Measurements from ENCODE around the gene ARID1A.

The ARID1A gene

GRCh38 chr1:26744075-26744959 lies 48.5 kb downstream of the ARID1A start:
- no peaks in the 10 kb centered on the region for H4K20me1 ChIP-seq (ENCODE audit: insufficient read depth, low read length)
- no peaks in the 10 kb centered on the region for H3K27me3 ChIP-seq (ENCODE audit: insufficient read depth, low read length)
- peak overlapping the region; percentile 33 for H3K4me2 ChIP-seq (ENCODE audit: low read length)
- H3K79me2 ChIP-seq (ENCODE audit: insufficient read depth, low read length) = peaks cover 16% of the 10 kb centered on the region; the same call in 1 of the 2 replicates
- 0 out of 2 replicates have a peak, but pooled peaks cover under 1% of the 10 kb centered on the region for H3F3A ChIP-seq (ENCODE audit: insufficient read depth, low read length)
- H3K9me3 ChIP-seq (ENCODE audit: low read length) = no peaks in the 10 kb centered on the region
- peak overlapping the region; percentile 22 for H3K4me3 ChIP-seq (ENCODE audit: low read depth, low read length, poor library complexity, severe bottlenecking)
- no peak overlapping the region for H2AFZ ChIP-seq (ENCODE audit: low read length)
- no peaks in the 10 kb centered on the region for H3K9me2 ChIP-seq (ENCODE audit: low read depth, low read length)
- peaks cover 90% of the 10 kb centered on the region for H3K36me3 ChIP-seq (ENCODE audit: insufficient read depth, low read length)
- TF ChIP-seq EZH2 (IDR thresholded peaks at IDR 0.05; ENCODE audit: borderline replicate concordance, low read length) = no peak
- TF ChIP-seq, protein P1, sequence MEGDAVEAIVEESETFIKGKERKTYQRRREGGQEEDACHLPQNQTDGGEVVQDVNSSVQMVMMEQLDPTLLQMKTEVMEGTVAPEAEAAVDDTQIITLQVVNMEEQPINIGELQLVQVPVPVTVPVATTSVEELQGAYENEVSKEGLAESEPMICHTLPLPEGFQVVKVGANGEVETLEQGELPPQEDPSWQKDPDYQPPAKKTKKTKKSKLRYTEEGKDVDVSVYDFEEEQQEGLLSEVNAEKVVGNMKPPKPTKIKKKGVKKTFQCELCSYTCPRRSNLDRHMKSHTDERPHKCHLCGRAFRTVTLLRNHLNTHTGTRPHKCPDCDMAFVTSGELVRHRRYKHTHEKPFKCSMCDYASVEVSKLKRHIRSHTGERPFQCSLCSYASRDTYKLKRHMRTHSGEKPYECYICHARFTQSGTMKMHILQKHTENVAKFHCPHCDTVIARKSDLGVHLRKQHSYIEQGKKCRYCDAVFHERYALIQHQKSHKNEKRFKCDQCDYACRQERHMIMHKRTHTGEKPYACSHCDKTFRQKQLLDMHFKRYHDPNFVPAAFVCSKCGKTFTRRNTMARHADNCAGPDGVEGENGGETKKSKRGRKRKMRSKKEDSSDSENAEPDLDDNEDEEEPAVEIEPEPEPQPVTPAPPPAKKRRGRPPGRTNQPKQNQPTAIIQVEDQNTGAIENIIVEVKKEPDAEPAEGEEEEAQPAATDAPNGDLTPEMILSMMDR (IDR thresholded peaks at IDR 0.05; ENCODE audit: low read length) = no peak
- H3K27ac ChIP-seq (ENCODE audit: low read depth, low read length, poor library complexity, severe bottlenecking) = peak overlapping the region; percentile 84
- peaks cover 43% of the 10 kb centered on the region for H3K4me1 ChIP-seq (ENCODE audit: insufficient read depth, low read length, severe bottlenecking)
- peak overlapping the region; percentile 14; the same call in 1 of the 2 replicates for H3K9ac ChIP-seq (ENCODE audit: low read length)

- Histone ChIP-seq H3K36me3 (ENCODE audit: insufficient read depth, low read length) (peaks cover 90% of the 10 kb centered on the region), H3K79me2 (ENCODE audit: insufficient read depth, low read length) (peaks cover 16% of the 10 kb centered on the region; the same call in 1 of the 2 replicates), H3K27me3 (ENCODE audit: insufficient read depth, low read length) (no peaks in the 10 kb centered on the region), H4K20me1 (ENCODE audit: insufficient read depth, low read length) (no peaks in the 10 kb centered on the region), H3K27ac (ENCODE audit: low read depth, low read length, poor library complexity, severe bottlenecking) (peak overlapping the region; percentile 84), H3K9me2 (ENCODE audit: low read depth, low read length) (no peaks in the 10 kb centered on the region), H3K9ac (ENCODE audit: low read length) (no peak overlapping the region), H3K4me2 (ENCODE audit: low read length) (no peak overlapping the region), H2AFZ (ENCODE audit: low read length) (no peak overlapping the region), H3K9me3 (ENCODE audit: low read length) (no peaks in the 10 kb centered on the region), H3K4me1 (ENCODE audit: insufficient read depth, low read length, severe bottlenecking) (peaks cover 38% of the 10 kb centered on the region), H3K4me3 (ENCODE audit: low read depth, low read length, poor library complexity, severe bottlenecking) (no peak overlapping the region), H3F3A (ENCODE audit: insufficient read depth, low read length) (no peaks in the 10 kb centered on the region)
- TF ChIP-seq, protein P1 (IDR thresholded peaks at IDR 0.05; ENCODE audit: low read length) = no peak
- TF ChIP-seq EZH2 (IDR thresholded peaks at IDR 0.05; ENCODE audit: borderline replicate concordance, low read length) = no peak
Observed at GRCh38 chr1:26745191-26745590, 49.4 kb downstream of the ARID1A start.

- H3K9me3 ChIP-seq (ENCODE audit: low read length) = no peaks in the 10 kb centered on the region
- peaks cover 28% of the 10 kb centered on the region for H3K4me1 ChIP-seq (ENCODE audit: insufficient read depth, low read length, severe bottlenecking)
- no peaks in the 10 kb centered on the region for H3K27me3 ChIP-seq (ENCODE audit: insufficient read depth, low read length)
- peaks cover 25% of the 10 kb centered on the region for H3K79me2 ChIP-seq (ENCODE audit: insufficient read depth, low read length)
- H3K9ac ChIP-seq (ENCODE audit: low read length) = no peak overlapping the region
- H3F3A ChIP-seq (ENCODE audit: insufficient read depth, low read length) = no peaks in the 10 kb centered on the region
- H4K20me1 ChIP-seq (ENCODE audit: insufficient read depth, low read length) = no peaks in the 10 kb centered on the region
- H3K27ac ChIP-seq (ENCODE audit: low read depth, low read length, poor library complexity, severe bottlenecking) = no peak overlapping the region
- H3K4me3 ChIP-seq (ENCODE audit: low read depth, low read length, poor library complexity, severe bottlenecking) = no peak overlapping the region
- H2AFZ ChIP-seq (ENCODE audit: low read length) = no peak overlapping the region
- H3K36me3 ChIP-seq (ENCODE audit: insufficient read depth, low read length) = peaks cover 90% of the 10 kb centered on the region
- TF ChIP-seq, protein P1 (IDR thresholded peaks at IDR 0.05; ENCODE audit: low read length) = no peak
- no peaks in the 10 kb centered on the region for H3K9me2 ChIP-seq (ENCODE audit: low read depth, low read length)
- no peak overlapping the region for H3K4me2 ChIP-seq (ENCODE audit: low read length)
Observed at GRCh38 chr1:26747048-26747447, 51.2 kb downstream of the ARID1A start.

Measured in OCI-LY1 (cell line).